Measurements from ENCODE around the gene FOXP2. TPM values are rescaled to one million over a fixed set of nuclear protein-coding genes. Genes with fewer than 3 reads are reported as not detected.
"Not testable (repeated sequence)": the region's sequence is repeated elsewhere in the genome, so short reads cannot be mapped to it uniquely, and the experiment has no call there.

Gene FOXP2
- total RNA-seq, 1 experiment from 2014 or later, result 0.66 TPM

DNA sequence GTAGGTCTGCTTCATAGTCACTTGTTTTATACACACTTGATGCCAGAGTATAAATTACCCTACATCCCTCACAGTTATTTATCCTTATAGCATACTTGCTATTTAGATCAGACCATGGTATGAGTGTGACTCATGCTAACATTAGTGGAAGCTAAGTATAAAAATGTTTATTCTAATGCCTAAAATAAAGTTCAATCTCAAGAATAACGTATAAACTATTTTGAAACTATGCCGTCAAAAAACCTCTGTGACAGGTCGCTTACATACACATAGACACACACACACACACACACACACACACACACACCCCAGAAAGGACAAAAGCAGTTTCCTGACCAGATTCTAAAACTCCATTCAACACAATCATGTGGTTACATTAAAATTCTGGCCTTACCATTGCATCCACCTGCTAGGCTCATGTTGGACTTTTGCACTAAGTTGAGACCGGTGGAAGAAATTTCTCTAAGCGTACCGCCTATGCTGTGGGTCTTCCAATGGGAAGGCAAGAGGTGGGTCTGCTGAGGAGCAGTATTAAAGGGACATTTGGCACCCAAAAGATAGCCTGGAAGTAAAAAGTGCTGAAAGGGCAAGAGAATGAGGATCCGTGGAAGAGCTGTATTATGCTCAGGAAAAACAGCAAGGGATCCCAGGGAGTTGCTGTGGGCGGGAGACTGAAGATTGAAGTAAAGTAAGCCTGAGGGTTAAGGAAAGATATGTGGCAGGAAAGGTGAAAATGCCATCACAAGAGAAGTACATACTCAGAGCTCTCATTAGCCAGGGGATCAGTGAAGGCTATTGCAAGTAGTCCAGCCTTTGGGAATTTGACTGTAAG lies 5.0 kb downstream of the FOXP2 start:
- no peak for DNase-seq (ENCODE audit: low spot score)

DNA sequence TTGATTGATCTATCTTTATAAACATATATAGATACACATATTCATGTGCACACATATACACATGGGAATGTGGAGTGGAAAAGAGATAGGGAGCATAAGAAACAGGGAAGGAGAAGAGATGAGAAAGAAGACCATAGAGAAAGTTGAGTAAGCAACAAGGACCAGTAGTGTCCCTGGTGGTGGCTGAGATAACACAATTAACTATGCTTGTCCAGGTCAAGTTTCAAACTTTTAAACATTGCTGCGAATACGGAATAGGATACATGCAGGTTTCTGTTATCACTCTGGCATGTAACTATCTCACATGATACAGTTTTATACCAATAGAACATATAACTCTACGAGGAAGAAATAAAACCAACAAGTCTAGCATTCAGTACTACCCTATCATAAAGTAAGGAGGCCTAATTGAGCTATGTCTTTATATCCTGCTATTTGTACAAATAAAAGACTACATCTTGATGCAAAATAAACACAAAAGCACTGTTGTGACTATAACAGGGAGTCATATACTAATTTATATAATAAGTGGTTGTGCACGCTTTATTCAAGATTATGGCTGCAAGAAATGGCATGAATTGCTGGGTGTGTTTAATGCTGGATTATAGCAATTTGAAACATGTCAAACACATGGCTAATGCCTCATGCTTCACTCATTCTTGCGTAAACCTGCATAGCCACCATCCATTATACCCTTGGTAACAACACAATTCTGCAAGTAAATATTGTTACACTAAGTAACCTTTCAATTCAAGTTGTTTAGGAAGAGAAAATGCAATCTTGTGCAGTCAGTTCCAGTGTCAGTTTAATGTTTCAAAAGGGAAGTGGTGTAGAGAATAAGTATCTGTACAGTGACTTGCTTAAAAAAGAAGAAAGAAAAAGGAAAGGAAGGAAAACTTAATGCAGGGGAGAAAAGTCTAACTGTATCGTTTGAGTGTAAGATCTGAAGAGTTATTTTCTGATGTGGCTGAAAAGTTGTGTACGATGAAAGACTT lies 8.2 kb downstream of the FOXP2 start:
- peak; percentile 39 for DNase-seq (ENCODE audit: low spot score)

DNA sequence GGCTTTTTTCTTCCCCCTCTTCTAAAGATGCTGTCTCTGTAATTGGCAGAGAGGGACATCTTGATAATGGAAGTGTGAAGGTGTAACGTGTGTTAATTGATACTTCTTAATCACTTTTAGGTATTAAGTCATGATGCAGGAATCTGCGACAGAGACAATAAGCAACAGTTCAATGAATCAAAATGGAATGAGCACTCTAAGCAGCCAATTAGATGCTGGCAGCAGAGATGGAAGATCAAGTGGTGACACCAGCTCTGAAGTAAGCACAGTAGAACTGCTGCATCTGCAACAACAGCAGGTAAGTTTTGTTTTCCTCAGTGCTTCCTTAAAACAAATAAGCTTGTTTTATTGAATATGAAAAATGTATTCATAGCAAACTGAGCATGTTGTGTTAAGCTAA lies 11.8 kb downstream of the FOXP2 start:
- DNase-seq (ENCODE audit: low spot score), result no peak

DNA sequence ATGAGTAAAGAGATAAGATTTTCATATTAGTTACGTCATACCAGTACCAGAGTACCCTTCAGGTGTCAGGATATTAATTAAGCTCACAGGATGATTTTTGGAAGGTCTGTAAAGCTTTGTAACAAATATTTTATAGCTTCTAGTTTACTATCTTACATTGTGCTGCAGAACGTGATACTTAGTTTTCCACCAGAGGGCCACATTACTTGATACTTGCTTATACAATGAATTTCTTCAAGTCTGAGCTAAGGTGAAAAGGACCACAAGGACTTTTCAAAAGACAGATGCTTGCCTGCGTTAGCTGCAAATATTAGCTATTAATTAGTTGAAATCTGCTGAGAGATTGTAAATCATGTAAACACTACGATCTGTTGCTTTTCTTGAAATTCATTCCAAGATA lies 12.2 kb downstream of the FOXP2 start:
- DNase-seq (ENCODE audit: low spot score), result peak; percentile 64

DNA sequence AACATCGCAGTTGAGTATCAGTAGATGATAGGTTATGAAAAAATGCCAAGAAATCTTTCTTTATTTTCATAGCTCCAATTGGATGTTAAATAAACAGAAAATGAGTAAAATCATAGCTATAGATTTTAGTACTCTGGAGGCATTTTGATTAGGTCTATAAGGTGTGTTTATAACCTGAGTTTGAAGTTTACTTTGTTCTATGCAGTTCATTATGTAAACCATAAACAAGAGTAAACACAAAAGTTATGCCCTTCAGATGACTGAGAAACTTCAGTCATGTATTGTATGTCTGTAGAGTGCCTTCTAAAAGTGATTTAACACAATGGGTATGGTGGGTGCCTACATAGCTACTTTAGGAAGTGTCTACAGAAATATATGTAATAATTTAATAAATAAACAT lies 13.6 kb downstream of the FOXP2 start:
- no peak for DNase-seq (ENCODE audit: low spot score)

DNA sequence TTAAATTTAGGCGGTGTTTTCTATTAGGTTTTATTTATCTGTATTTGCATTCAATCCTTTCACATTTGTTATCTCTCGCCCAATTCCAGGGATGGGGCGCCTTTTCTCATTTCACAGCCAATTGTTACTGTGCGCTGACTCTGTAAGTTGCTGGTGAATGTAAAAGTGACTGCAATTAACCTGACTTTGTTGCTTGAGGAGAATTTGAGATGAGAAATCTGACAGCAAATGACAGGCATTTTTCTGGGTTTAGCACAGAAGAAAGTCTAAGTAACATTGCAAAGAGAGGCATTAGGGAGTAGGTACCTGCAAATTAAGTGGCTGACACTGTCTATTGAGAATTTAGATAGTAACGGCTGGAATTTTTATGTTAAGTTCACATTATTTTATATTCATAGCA lies 16.6 kb downstream of the FOXP2 start:
- DNase-seq (ENCODE audit: low spot score), result no peak

DNA sequence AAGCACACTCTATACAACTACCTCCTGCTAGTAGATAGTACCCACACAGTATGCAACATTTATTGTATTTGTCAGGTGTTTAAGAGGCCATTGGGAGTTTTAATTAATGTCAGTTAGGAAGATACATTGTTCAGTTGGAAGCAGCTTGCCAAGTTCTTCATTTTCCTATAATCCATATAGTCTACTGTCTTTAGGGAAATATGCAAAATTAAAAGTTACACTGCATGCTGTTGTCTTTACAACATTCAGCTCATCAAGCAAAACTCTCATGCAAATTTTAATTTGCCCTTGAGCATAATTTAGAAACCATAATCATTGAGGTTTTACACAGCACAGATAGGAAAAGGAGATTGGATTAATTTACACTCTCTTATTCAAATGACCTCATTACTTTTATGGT lies 17.4 kb downstream of the FOXP2 start:
- DNase-seq (ENCODE audit: low spot score), result no peak

DNA sequence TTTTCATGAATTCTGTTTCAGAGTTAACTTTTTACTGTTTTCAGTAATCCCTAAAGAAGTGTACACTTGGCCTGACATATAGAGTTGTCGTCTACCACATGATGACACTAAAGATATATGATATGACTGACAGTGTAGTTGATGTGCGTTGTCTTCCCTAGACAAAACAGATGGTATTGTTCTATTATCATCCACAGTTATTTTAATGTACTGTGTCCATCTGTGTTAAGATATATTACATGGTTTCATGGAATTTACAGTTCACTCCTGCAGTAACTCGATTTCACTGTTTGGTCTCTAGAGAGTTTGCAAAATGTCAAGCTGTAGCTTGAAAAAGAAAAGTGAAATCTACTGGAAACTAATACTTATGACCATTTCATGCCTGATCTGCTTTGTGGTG lies 18.1 kb downstream of the FOXP2 start:
- DNase-seq (ENCODE audit: low spot score), result no peak

DNA sequence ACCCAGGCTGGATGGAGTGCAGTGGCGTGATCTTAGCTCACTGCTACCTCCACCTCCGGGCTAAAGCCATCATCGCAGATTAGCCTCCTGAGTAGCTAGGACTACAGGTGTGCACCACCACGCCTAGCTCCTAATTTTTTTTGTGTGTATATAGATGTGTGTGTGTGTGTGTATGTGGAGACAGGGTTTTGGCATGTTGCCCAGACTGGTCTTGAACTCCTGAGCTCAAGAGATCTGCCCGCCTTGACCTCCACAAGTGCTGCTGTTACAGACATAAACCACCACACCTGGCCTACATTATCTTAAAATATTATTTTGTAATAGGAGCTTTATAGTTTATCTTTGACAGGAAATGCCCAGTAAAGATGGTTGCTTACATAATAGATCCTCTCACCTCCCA lies 25.0 kb downstream of the FOXP2 start:
- DNase-seq (ENCODE audit: low spot score), result no peak

DNA sequence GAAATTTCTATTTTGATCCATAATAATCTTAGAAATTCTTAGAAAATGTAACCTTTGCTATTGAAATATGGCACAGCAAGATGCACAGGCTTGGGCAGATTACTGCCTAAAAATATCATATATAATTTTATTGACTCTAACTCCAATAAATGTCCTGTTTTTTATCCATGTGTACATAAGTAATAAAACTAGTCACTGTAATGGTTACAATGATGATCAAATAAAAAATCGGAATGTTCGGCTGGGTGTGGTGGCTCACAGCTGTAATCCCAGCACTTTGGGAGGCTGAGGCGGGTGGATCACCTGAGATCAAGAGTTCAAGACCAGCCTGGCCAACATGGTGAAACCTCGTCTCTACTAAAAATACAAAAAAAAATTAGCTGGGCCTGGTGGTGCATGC lies 26.3 kb downstream of the FOXP2 start:
- DNase-seq (ENCODE audit: low spot score), result not testable (repeated sequence)

DNA sequence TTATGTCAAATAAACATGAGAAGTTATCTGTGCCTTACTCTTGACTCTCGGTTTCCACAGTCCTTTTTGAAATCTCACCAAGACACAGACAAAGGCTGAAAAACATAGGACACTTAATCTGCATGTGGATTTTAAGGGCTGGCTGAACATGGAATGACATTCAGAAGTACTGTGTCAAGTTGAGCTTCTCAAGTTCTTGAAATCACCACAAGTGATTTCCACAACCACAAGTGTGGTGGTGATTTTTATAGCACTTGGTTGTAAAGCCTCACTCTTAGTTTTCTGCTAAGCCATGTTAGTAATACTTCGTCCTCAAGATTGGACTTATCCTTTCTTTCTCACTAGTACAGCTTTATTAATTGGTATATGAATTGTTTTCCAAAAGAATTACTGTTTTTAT lies 29.6 kb downstream of the FOXP2 start:
- no peak for DNase-seq (ENCODE audit: low spot score)

DNA sequence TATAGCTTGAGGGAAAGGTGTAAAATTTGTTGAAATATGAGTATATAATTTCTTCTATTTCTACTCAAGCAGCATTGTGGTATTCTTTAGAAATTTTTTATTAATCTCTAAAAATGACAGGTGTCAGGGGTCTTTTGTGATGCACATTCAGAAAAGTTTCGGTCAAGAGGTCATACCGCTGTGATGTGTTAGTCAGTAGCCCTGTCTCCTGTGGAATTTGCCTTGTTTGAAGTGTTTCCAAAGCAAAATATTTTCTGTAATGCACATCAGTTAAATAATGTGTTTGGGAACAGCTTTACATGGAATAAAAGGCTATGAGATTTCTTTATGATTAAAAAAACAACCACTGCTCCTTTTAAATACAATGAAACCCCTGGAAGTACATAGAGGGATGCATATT lies 35.8 kb downstream of the FOXP2 start:
- DNase-seq (ENCODE audit: low spot score), result no peak

DNA sequence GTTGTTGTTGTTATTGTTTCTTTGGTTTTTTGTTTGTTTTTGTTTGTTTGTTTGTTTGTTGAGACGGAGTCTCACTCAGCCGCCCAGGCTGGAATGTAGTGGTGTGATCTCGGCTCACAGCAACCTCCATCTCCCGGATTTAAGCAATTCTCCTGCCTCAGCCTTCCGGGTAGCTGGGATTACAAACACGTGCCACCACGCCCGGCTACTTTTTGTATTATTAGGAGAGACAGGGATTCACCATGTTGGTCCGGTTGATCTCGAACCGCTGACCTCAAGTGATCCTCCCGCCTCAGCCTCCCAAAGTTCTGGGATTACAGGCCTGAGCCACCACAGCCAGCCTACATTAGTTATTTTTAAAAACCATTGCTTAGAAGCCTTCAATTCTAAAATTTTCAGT lies 45.0 kb downstream of the FOXP2 start:
- no peak for DNase-seq (ENCODE audit: low spot score)

DNA sequence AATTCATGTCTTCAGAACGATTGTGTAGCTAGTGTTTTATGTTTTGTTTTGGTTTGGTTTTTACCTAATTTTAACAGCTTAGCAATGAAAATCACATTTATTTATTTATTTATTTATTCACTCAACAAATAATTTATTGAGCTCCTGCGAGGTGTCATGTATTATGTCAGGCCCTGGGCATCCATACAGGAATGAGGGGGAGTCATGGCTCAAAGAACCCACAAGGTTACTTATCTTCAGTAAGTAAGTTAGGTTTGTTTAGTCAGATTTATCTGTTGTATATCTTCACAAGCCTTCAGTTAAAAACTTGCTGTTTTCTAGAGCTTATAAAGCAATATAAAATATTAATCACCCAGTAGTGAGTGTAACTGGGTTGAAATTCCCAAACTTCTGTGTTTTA lies 45.4 kb downstream of the FOXP2 start:
- DNase-seq (ENCODE audit: low spot score), result no peak

DNA sequence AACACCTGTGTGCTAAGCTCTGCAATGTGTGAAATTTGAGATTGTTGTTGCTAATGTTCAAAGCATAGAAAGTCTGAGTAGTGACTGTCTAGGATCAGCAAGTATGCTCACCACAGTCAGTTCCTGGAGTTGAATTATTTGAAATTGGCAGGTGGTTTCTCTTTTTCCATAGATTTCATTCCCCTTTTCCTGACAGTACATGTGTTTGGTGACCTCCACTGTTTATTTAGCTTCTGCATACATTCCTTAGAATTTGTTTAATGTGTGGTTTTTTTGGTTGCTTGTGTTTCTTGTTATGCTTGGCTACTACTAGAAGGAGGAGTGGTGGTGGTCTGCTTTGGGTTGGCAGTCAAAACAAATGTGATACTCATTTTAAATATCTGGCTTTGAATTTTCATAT lies 52.3 kb downstream of the FOXP2 start:
- DNase-seq (ENCODE audit: low spot score), result no peak

DNA sequence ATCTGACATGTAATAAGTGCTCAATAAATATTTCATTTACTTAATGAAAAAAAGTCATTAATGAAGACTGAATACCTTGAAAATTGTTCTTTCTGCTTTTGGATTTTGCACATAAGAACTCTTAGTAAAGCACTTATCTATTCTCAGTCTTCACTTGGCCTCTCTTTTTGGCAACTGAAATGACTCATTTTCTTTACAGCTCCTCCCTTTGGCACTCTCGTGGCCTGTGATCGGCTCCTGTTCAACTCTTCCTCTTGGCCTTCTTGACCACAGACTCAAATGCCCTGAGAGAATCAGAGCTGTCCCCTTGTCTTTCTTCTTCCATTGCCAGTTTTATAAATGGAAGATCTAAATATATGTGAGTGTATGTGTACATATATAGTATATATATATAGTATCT lies 54.2 kb downstream of the FOXP2 start:
- DNase-seq (ENCODE audit: low spot score), result no peak

DNA sequence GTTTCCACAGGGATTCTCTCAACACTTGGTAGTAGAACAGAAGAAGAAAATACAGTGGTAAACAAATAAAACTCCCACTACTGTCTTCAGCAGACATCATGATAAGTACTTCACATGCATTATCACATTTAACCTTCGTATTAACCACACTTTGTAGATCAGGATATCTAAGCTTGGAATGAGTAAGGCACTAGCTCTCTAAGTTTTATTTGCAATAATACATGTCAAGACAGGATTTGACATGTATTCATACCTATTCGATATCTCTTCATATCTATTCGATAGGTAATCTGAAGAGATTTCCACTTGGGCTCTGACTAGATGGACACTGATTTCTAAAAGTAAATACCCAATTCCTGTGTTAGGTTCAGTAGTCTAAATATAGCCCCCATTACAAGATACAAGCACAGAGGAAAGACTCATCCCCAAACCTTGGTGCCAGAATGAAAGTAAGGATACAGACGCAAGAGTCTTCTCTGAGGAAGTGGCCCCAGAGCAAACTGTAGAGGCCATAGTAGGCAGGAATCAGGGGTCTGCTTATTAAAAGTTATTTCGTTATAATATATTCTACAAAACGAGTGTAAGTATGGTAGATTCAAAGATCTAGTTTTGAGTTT lies 58.4 kb downstream of the FOXP2 start:
- DNase-seq (ENCODE audit: low spot score), result no peak

DNA sequence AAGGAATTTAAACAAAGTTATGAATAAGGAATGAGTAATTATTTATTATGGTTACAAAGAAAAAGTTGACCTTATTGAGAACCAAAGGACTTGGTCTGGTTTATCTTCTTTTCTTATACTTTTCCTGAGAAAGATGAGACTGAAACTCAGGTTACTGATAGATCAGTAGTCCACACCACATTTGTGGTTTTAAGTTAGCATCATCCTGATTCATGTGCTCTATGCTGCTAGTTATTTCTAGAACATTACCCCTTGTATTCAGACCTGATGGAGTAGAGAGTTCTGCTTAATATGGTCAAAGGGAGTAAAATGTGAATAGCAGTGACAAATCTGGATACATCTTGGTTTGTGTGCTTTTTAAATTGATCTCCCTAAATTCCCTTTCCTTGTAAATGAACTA lies 63.8 kb downstream of the FOXP2 start:
- no peak for DNase-seq (ENCODE audit: low spot score)

DNA sequence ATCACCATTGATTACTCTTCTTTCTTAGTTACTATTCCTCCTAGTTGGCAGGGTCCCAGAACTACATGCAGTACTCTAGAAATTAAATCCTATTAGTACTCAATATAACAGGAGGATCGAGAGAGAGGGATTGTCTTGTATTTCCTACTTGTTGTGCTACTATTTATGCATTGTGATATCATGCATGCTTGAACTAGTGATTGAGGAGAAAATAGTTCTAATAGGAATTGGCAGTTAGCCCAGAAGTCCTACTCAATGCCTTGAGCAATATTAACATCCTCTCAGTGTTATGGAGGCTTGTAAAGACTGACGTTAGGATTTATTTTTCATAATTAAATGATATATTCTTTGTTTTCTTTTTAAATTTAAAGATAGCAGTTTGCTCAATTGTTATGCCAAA lies 67.4 kb downstream of the FOXP2 start:
- DNase-seq (ENCODE audit: low spot score), result peak; percentile 5

DNA sequence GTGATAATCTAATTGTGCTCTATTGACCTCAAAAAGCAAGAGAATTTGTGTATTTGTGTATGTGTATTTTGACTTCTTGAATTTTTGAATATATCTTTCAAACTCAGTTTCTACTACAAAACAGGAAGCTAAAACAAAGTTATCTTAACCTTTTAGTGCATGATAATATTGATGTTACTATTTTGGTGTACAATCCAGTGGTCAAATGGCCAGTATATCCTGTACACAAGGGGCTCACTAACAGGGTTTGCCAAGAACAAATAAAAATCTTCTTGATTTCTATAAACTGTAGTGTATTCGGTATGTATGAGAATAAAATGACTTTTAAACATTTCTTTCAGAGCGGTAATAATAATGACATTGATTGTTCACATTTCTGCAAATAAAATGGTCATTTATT lies 69.6 kb downstream of the FOXP2 start:
- no peak for DNase-seq (ENCODE audit: low spot score)

DNA sequence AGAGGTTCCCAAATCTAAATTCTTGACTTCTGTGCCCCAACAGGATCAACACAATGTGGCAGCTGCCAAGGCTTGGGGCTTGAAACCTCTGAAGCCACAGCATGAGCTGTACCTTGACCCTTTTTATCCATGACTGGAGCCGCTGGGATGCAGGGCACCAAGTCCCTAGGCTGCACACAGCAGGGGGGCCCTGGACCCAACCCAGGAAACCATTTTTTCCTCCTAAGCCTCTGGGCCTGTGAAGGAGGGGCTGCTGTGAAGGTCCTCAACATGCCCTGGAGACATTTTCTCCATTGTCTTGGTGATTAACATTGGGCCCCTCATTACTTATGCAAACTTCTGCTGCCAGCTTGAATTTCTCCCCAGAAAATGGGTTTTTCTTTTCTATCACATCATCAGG lies 72.6 kb downstream of the FOXP2 start:
- DNase-seq (ENCODE audit: low spot score), result no peak

DNA sequence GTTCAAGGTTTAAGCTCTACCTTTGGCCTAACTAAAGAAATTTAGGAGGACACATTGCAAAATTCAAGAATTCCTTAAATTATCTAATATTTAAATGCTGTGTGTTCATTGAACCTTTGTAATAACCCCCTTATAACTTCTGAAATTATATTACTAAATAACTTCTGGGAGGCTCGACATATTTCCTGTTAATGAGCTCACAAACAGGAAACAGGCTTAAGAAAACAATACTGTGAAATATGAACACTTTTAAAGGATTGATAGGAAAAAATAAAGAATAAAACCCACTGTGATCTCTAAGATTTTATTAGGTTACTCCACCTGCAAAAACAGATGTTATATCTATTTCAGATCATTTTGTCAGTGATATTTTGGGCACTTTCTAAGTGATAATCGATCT lies 74.1 kb downstream of the FOXP2 start:
- no peak for DNase-seq (ENCODE audit: low spot score)

Measured in HT-29 (cell line).